RWPE2 (cell line): ENCODE results near the gene STK33.

ENCODE experiments used
- ATAC-seq: fragments of 200-7000 bp; cut with Tn5 transposase; 3 replicates; pipeline ENCODE4 v1.9.1; 2021; ENCODE audit warnings: low read depth
- DNase-seq: peaks from one replicate; pipeline ENCODE4 v3.0.0-alpha.2; 2020; ENCODE audit warnings: low spot score
- H3K27ac ChIP-seq: fragments of 450-650 bp; 2 replicates; pipeline ENCODE4 v1.5.1; 2017; ENCODE audit warnings: mild to moderate bottlenecking; ENCODE audit not compliant: poor library complexity, severe bottlenecking
- H3K27me3 ChIP-seq: fragments of 250-450 bp; sonication (Bioruptor Pico); 2 replicates; pipeline ENCODE4 v1.5.1; 2021; ENCODE audit warnings: mild to moderate bottlenecking, moderate library complexity; ENCODE audit not compliant: insufficient read depth, poor library complexity, severe bottlenecking
- H3K36me3 ChIP-seq: fragments of 250-450 bp; sonication (Bioruptor Pico); 2 replicates; pipeline ENCODE4 v1.5.1; 2020; ENCODE audit warnings: low read depth, mild to moderate bottlenecking, moderate library complexity
- H3K4me1 ChIP-seq: fragments of 250-450 bp; sonication (Bioruptor Pico); 2 replicates; pipeline ENCODE4 v1.5.1; 2021; ENCODE audit warnings: mild to moderate bottlenecking, moderate library complexity; ENCODE audit not compliant: insufficient read depth, poor library complexity, severe bottlenecking
- H3K4me3 ChIP-seq: fragments of 250-450 bp; sonication (Bioruptor Pico); 2 replicates; pipeline ENCODE4 v1.5.1; 2021; ENCODE audit warnings: mild to moderate bottlenecking, moderate library complexity; ENCODE audit not compliant: severe bottlenecking
- H3K9me3 ChIP-seq: fragments of 250-450 bp; sonication (Bioruptor Pico); 2 replicates; pipeline ENCODE4 v1.5.1; 2021; ENCODE audit warnings: mild to moderate bottlenecking, moderate library complexity; ENCODE audit not compliant: severe bottlenecking
- CTCF ChIP-seq: fragments of 450-650 bp; IDR thresholded peaks from one replicate; pipeline ENCODE4 v1.5.1; 2017; ENCODE audit warnings: mild to moderate bottlenecking, moderate library complexity; ENCODE audit not compliant: poor library complexity, severe bottlenecking

STK33 gene

GRCh38 chr11:8596504-8597046 lies 2.5 kb upstream of the STK33 start:
- no peaks in the 10 kb centered on the region for H3K36me3 ChIP-seq
- H3K27me3 ChIP-seq = no peaks in the 10 kb centered on the region
- H3K9me3 ChIP-seq = no peaks in the 10 kb centered on the region
- DNase-seq (no peak), ATAC-seq (no peak)
- no peak for TF ChIP-seq CTCF
- peaks cover 5% of the 10 kb centered on the region for H3K4me1 ChIP-seq
- no peak overlapping the region for H3K4me3 ChIP-seq
- no peak overlapping the region for H3K27ac ChIP-seq

- Histone ChIP-seq H3K4me1 (peaks cover 5% of the 10 kb centered on the region), H3K4me3 (peak overlapping the region; percentile 51), H3K27me3 (no peaks in the 10 kb centered on the region), H3K36me3 (no peaks in the 10 kb centered on the region), H3K27ac (no peak overlapping the region), H3K9me3 (no peaks in the 10 kb centered on the region)
- DNase-seq = no peak
- no peak for TF ChIP-seq CTCF
- 0 out of 3 replicates have a peak, but pooled peaks have one; percentile 8 for ATAC-seq
Observed at GRCh38 chr11:8593455-8593854, 573 bp downstream of the STK33 start.

GRCh38 chr11:8587915-8588314 lies 6.1 kb downstream of the STK33 start:
- no peak for TF ChIP-seq CTCF
- no peak for ATAC-seq

GRCh38 chr11:8586805-8587204 lies 7.2 kb downstream of the STK33 start:
- Histone ChIP-seq H3K36me3 (no peaks in the 10 kb centered on the region), H3K27ac (no peak overlapping the region)
- ATAC-seq = no peak

More at GRCh38 chr11:8587915-8588314, 6.1 kb downstream of the STK33 start:
- H3K4me1 ChIP-seq = no peaks in the 10 kb centered on the region
- no peak overlapping the region for H3K4me3 ChIP-seq
- DNase-seq = no peak
- no peak overlapping the region for H3K27ac ChIP-seq
- no peaks in the 10 kb centered on the region for H3K27me3 ChIP-seq
- no peaks in the 10 kb centered on the region for H3K9me3 ChIP-seq
- H3K36me3 ChIP-seq = no peaks in the 10 kb centered on the region

More at GRCh38 chr11:8586805-8587204, 7.2 kb downstream of the STK33 start:
- DNase-seq = no peak
- H3K27me3 ChIP-seq = no peaks in the 10 kb centered on the region
- no peaks in the 10 kb centered on the region for H3K9me3 ChIP-seq
- H3K4me3 ChIP-seq = no peak overlapping the region
- TF ChIP-seq CTCF = no peak
- H3K4me1 ChIP-seq = no peaks in the 10 kb centered on the region
